H1 (cell line): ENCODE results near the gene TMEM202. TPM values are rescaled to one million over a fixed set of nuclear protein-coding genes. Genes with fewer than 3 reads are reported as not detected.

Source experiments
- CTCF ChIA-PET: fragments of 300-600 bp; sonication (Branson Sonifier 250); formaldehyde crosslinking; loops from one replicate; lab custom pipeline; 2021; ENCODE audit not compliant: partially characterized antibody; lab: Charles Lee
- POLR2A ChIA-PET: fragments of 300-600 bp; sonication (Branson Sonifier 250); formaldehyde crosslinking; loops from one replicate; lab custom pipeline; 2021; ENCODE audit warnings: inconsistent platforms; ENCODE audit not compliant: partially characterized antibody; lab: Charles Lee
- DNase-seq, 2 experiments: peaks; one replicate each; pipeline versions ENCODE4 v3.0.0 to v3.0.0-alpha.2; 2010 to 2022; ENCODE audit warnings: low spot score in 2 of 2, low read depth in 1 of 2, mixed read lengths in 1 of 2
- FAIRE-seq: peaks from 2 replicates; lab custom pipeline; 2011; peaks lifted over from hg19 to GRCh38; lab: Jason Lieb, UNC
- H2AFZ ChIP-seq: 2 replicates; pipeline ENCODE4 v1.8.1; 2012; ENCODE audit warnings: low read length, inconsistent platforms
- H2AK5ac ChIP-seq: 2 replicates; pipeline ENCODE4 v1.6.1; 2013; ENCODE audit warnings: low read depth, low read length
- H2BK120ac ChIP-seq: replicated peaks from 2 replicates; pipeline ENCODE3; 2013; ENCODE audit warnings: low read depth, low read length, inconsistent platforms
- H2BK12ac ChIP-seq: 2 replicates; pipeline ENCODE4 v1.6.1; 2013; ENCODE audit warnings: low read depth, low read length
- H2BK15ac ChIP-seq: 2 replicates; pipeline ENCODE4 v1.6.1; 2013; ENCODE audit warnings: low read length
- H2BK20ac ChIP-seq: 2 replicates; pipeline ENCODE4 v1.6.1; 2013; ENCODE audit warnings: low read length
- H2BK5ac ChIP-seq: 2 replicates; pipeline ENCODE4 v1.6.1; 2013; ENCODE audit warnings: low read depth, low read length
- H3K14ac ChIP-seq: 2 replicates; pipeline ENCODE4 v1.6.1; 2013; ENCODE audit warnings: inconsistent platforms; ENCODE audit not compliant: insufficient read length
- H3K18ac ChIP-seq: 2 replicates; pipeline ENCODE4 v1.6.1; 2013; ENCODE audit warnings: low read length; ENCODE audit errors: extremely low read depth
- H3K23ac ChIP-seq: 2 replicates; pipeline ENCODE4 v1.6.1; 2013; ENCODE audit warnings: inconsistent platforms; ENCODE audit not compliant: insufficient read length
- H3K23me2 ChIP-seq: 2 replicates; pipeline ENCODE4 v1.6.1; 2013; ENCODE audit warnings: low read depth, low read length
- H3K27ac ChIP-seq: 2 replicates; pipeline ENCODE4 v1.6.1; 2011; ENCODE audit warnings: low read depth, low read length, inconsistent platforms
- H3K27me3 ChIP-seq, 4 experiments: replicated peaks in 1 of 4; 1 replicate in 1 of 4; 2 replicates in 3 of 4; pipeline versions ENCODE4 v1.6.1 to v1.8.1; 2011 to 2013; ENCODE audit warnings: low read length in 3 of 4, mild to moderate bottlenecking in 3 of 4, inconsistent platforms in 2 of 4, mixed read lengths in 2 of 4, moderate library complexity in 1 of 4; ENCODE audit not compliant: control insufficient read depth in 3 of 4, insufficient read depth in 3 of 4; ENCODE audit errors: extremely low read depth in 1 of 4
- H3K36me3 ChIP-seq, 4 experiments: 2 replicates each; pipeline versions ENCODE4 v1.6.1 to v1.8.1; 2011 to 2013; ENCODE audit warnings: mild to moderate bottlenecking in 4 of 4, low read length in 3 of 4, moderate library complexity in 2 of 4, control low read depth in 1 of 4, inconsistent platforms in 1 of 4; ENCODE audit not compliant: insufficient read depth in 4 of 4, control insufficient read depth in 2 of 4
- H3K4ac ChIP-seq: replicated peaks from 2 replicates; pipeline ENCODE3; 2013; ENCODE audit warnings: low read length, low read depth, mixed read lengths, inconsistent platforms; ENCODE audit not compliant: insufficient read length
- H3K4me1 ChIP-seq, 4 experiments: replicated peaks in 1 of 4; 1 replicate in 1 of 4; 2 replicates in 3 of 4; pipeline versions ENCODE4 v1.6.1 to v1.8.1; 2011 to 2013; ENCODE audit warnings: low read length in 3 of 4, inconsistent platforms in 2 of 4, mixed read lengths in 1 of 4; ENCODE audit not compliant: insufficient read depth in 4 of 4, control insufficient read depth in 3 of 4
- H3K4me2 ChIP-seq, 2 experiments: 2 replicates each; pipeline versions ENCODE4 v1.6.1 to v1.8.1; 2011 to 2013; ENCODE audit warnings: low read depth in 2 of 2, low read length in 2 of 2, control low read depth in 1 of 2, inconsistent platforms in 1 of 2, mild to moderate bottlenecking in 1 of 2; ENCODE audit not compliant: insufficient read depth in 1 of 2
- H3K4me3 ChIP-seq, 4 experiments: fragments of 200-600, 300-600 bp in 1 of 4; sonication (generic), shearing (Covaris generic), sonication (Bioruptor Twin) in 1 of 4; 2 replicates each; pipeline versions ENCODE4 v1.5.1 to v1.8.1; 2011 to 2016; ENCODE audit warnings: low read length in 4 of 4, low read depth in 3 of 4, control low read depth in 2 of 4, inconsistent platforms in 2 of 4, mild to moderate bottlenecking in 2 of 4, mixed read lengths in 1 of 4, moderate library complexity in 1 of 4; ENCODE audit not compliant: insufficient read depth in 2 of 4; ENCODE audit errors: extremely low read depth in 1 of 4
- H3K56ac ChIP-seq: replicated peaks from 2 replicates; pipeline ENCODE3; 2013; ENCODE audit warnings: low read depth, mild to moderate bottlenecking, mixed read lengths, low read length, inconsistent platforms; ENCODE audit not compliant: insufficient read length
- H3K79me1 ChIP-seq: 2 replicates; pipeline ENCODE4 v1.6.1; 2013; ENCODE audit warnings: low read depth, low read length, control low read depth
- H3K79me2 ChIP-seq, 2 experiments: 2 replicates each; pipeline versions ENCODE4 v1.6.1 to v1.8.1; 2012 to 2013; ENCODE audit warnings: low read length in 2 of 2, mild to moderate bottlenecking in 2 of 2, inconsistent platforms in 1 of 2; ENCODE audit not compliant: insufficient read depth in 2 of 2, control insufficient read depth in 1 of 2
- H3K9ac ChIP-seq, 4 experiments: replicated peaks in 1 of 4; 1 replicate in 1 of 4; 2 replicates in 3 of 4; pipeline versions ENCODE4 v1.6.1 to v1.8.1; 2011 to 2013; ENCODE audit warnings: low read depth in 3 of 4, low read length in 3 of 4, control low read depth in 2 of 4, mild to moderate bottlenecking in 2 of 4, moderate library complexity in 2 of 4, inconsistent platforms in 1 of 4; ENCODE audit errors: extremely low read depth in 1 of 4
- H3K9me3 ChIP-seq, 2 experiments: 2 replicates each; pipeline versions ENCODE4 v1.6.1 to v1.8.1; 2012 to 2013; ENCODE audit warnings: mild to moderate bottlenecking in 2 of 2, moderate library complexity in 2 of 2, control low read depth in 1 of 2, inconsistent platforms in 1 of 2, low read depth in 1 of 2, low read length in 1 of 2, mixed read lengths in 1 of 2; ENCODE audit not compliant: insufficient read depth in 2 of 2
- H4K20me1 ChIP-seq, 2 experiments: replicated peaks in 1 of 2; 2 replicates each; pipeline versions ENCODE3 to v1.8.1; 2011 to 2013; ENCODE audit warnings: inconsistent platforms in 2 of 2, low read length in 2 of 2, mild to moderate bottlenecking in 1 of 2; ENCODE audit not compliant: insufficient read depth in 2 of 2, control insufficient read depth in 1 of 2
- H4K5ac ChIP-seq: 2 replicates; pipeline ENCODE4 v1.6.1; 2013; ENCODE audit warnings: low read length, low read depth, mixed read lengths, inconsistent platforms; ENCODE audit not compliant: insufficient read length
- H4K8ac ChIP-seq: 2 replicates; pipeline ENCODE4 v1.8.0; 2013; ENCODE audit warnings: mild to moderate bottlenecking, moderate library complexity, low read length, inconsistent platforms; ENCODE audit not compliant: insufficient read depth; ENCODE audit errors: extremely low read depth
- H4K91ac ChIP-seq: replicated peaks from 2 replicates; pipeline ENCODE3; 2013; ENCODE audit warnings: low read length, mixed read lengths, inconsistent platforms; ENCODE audit not compliant: insufficient read length
- BRCA1 ChIP-seq: IDR thresholded peaks from 2 replicates; pipeline ENCODE4 v1.6.1; 2012; ENCODE audit warnings: low read depth, low read length, improper control_type of control experiment
- CREB1 ChIP-seq: IDR thresholded peaks from 2 replicates; pipeline ENCODE4 v1.6.1; 2012; ENCODE audit warnings: inconsistent platforms
- CTBP2 ChIP-seq: IDR thresholded peaks from 2 replicates; pipeline ENCODE4 v1.7.0; 2011; ENCODE audit warnings: borderline replicate concordance, mild to moderate bottlenecking, moderate library complexity, mixed read lengths, low read length; ENCODE audit not compliant: insufficient read depth, insufficient read length
- FOSL1 ChIP-seq: IDR thresholded peaks from 2 replicates; pipeline ENCODE4 v1.6.1; 2011; ENCODE audit warnings: mild to moderate bottlenecking, low read depth, low read length, moderate library complexity; ENCODE audit not compliant: insufficient read depth
- KDM1A ChIP-seq: fragments of 200-600, 300-600 bp; sonication (generic); IDR thresholded peaks from 2 replicates; pipeline ENCODE4 v1.7.1; 2016; ENCODE audit warnings: mild to moderate bottlenecking, low read length, borderline replicate concordance
- KDM5A ChIP-seq: fragments of 200-600 bp; IDR thresholded peaks from 2 replicates; pipeline ENCODE4 v1.7.1; 2012; ENCODE audit warnings: mild to moderate bottlenecking, low read length, inconsistent platforms, mixed read lengths
- NANOG ChIP-seq: IDR thresholded peaks from 2 replicates; pipeline ENCODE4 v1.6.1; 2011; ENCODE audit warnings: low read length, low read depth, mild to moderate bottlenecking, inconsistent platforms; ENCODE audit not compliant: insufficient read depth, poor library complexity, severe bottlenecking
- PHF8 ChIP-seq: fragments of 200-600 bp; sonication (generic); conservative IDR thresholded peaks from 2 replicates; pipeline ENCODE4 v1.7.1; 2012; ENCODE audit warnings: low read depth, mild to moderate bottlenecking, inconsistent platforms, low read length, moderate library complexity
- RFX5 ChIP-seq: IDR thresholded peaks from 2 replicates; pipeline ENCODE4 v1.6.1; 2011; ENCODE audit warnings: low read depth, low read length, improper control_type of control experiment, borderline replicate concordance
- SUZ12 ChIP-seq: fragments of 200-600 bp; sonication (generic); IDR thresholded peaks from 2 replicates; pipeline ENCODE4 v1.6.1; 2012; ENCODE audit warnings: mild to moderate bottlenecking, inconsistent platforms, low read length, moderate library complexity, mixed read lengths
- ZNF274 ChIP-seq: IDR thresholded peaks from 2 replicates; pipeline ENCODE4 v1.7.0; 2012; ENCODE audit warnings: low read length, borderline replicate concordance; ENCODE audit errors: extremely low read depth
- WGBS, 2 experiments: shearing (Covaris generic) in 1 of 2; methylation state at CpG; one replicate each; pipeline versions ENCODE4 v1.1.6 to v1.1.7; 2013 to 2015; ENCODE audit warnings: low lambda C conversion rate in 2 of 2, mixed read lengths in 2 of 2, inconsistent platforms in 1 of 2, low coverage in 1 of 2, missing lambda C conversion rate in 1 of 2; ENCODE audit not compliant: insufficient replicate concordance in 2 of 2, insufficient coverage in 1 of 2, insufficient read length in 1 of 2; ENCODE audit errors: extremely low coverage in 1 of 2, missing lambda C conversion rate in 1 of 2; 5-methylcytosine and 5-hydroxymethylcytosine counted together
- polyA plus RNA-seq, 7 experiments: library from polyadenylated mRNA; depleted of rRNA in 3 of 7; stranded (reverse) in 5 of 7; unstranded in 2 of 7; fragments of >200 nt in 5 of 7; fragments of 200-250 nt in 2 of 7; gene quantifications; 1 replicate in 5 of 7; 2 replicates in 1 of 7; 4 replicates in 1 of 7; pipeline versions ENCODE4 v1.2.1 to v1.2.3, GENCODE V29; 2011 to 2013; ENCODE audit warnings: missing spikeins in 2 of 7, mixed read lengths in 2 of 7
- total RNA-seq: library from RNA; stranded (reverse); fragmentation: NEBNext Ultra II Directional; extraction: Animal tissue kit (Norgen Biotek cat#: 25700); gene quantifications from 2 replicates; pipeline ENCODE4 v1.2.1, GENCODE V29; 2021
- TF ChIP-seq, protein P1 (sequence below): IDR thresholded peaks from 2 replicates; pipeline ENCODE4 v1.6.1; 2012; ENCODE audit warnings: inconsistent platforms

TMEM202 gene
- total and polyA plus RNA-seq, 2 of the 8 experiments (the other 6 are each of a cell fraction or from before 2014, with no cell fraction given) = not detected

DNA sequence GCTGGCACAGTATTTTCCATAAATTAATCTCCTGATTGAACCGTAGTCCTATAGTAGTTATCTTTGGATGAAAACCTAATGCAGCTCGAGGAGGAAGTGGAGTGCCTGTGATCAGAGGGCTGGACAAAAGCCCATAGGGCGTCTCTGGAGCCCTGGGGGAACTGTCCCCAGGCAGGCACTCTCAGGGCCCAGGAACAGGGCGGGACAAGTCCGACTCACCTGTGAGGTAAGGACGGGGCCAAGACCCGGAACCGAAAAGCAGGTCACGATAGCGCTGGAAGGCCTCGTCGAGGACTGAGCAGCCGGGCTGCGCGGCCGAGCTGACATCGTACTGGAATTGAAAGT, 22.6 kb upstream of the TMEM202 start:
- no peak for DNase-seq
- H4K91ac ChIP-seq = no peak overlapping the region
- H3K79me1 ChIP-seq = peaks cover 5% of the 10 kb centered on the region; the same call in 1 of the 2 replicates
- H3K4me2 ChIP-seq = peak overlapping the region; percentile 64 to 94
- no peak overlapping the region for H3K23ac ChIP-seq
- H4K8ac ChIP-seq = peak overlapping the region; percentile 99; the same call in 1 of the 2 replicates
- H3K18ac ChIP-seq = no peak overlapping the region
- H3K4me3 ChIP-seq = peak overlapping the region; percentile 84 to 99 (median 91)
- H3K27ac ChIP-seq = peak overlapping the region; percentile 66
- no peak overlapping the region for H2BK120ac ChIP-seq
- no peak overlapping the region for H3K4ac ChIP-seq
- peak overlapping the region; percentile 77; the same call in 1 of the 2 replicates for H2AFZ ChIP-seq
- POLR2A ChIA-PET = interaction anchor here (0.6 to 3.5 kb wide), 10 partner anchors 8 to 229 kb away, joined by 3 to 12 read pairs (median 5); no protein-coding TSS in a partner anchor
- H3K27me3 ChIP-seq = no peaks in the 10 kb centered on the region
- no peaks in the 10 kb centered on the region for H3K9me3 ChIP-seq
- H3K36me3 ChIP-seq = peaks cover 0 to under 1% (median 0%) of the 10 kb centered on the region in 4 experiments; a peak in 2 of 8 replicates
- H3K4me1 ChIP-seq = peaks cover 0 to 4% (median 0%) of the 10 kb centered on the region in 4 experiments; a peak in 2 of 7 replicates
- no peak overlapping the region for H2BK20ac ChIP-seq
- 3% methylated on average over 17 of the region's 17 CpGs; no CpG with 5 or more reads in 1 of the 2 experiments for WGBS, 2 experiments
- no peak overlapping the region for H2BK15ac ChIP-seq
- H2BK5ac ChIP-seq = peak overlapping the region; percentile 54; the same call in 1 of the 2 replicates
- CTCF ChIA-PET = interaction anchor here (0.6 to 1.4 kb wide), 5 partner anchors 10 to 597 kb away, joined by 3 to 4 read pairs (median 3); no protein-coding TSS in a partner anchor
- peaks cover 0 to 35% of the 10 kb centered on the region in 2 experiments; a peak in 2 of 4 replicates for H3K79me2 ChIP-seq
- no peak overlapping the region for H3K14ac ChIP-seq
- no peak overlapping the region for H2BK12ac ChIP-seq
- H3K23me2 ChIP-seq = peaks cover 11% of the 10 kb centered on the region; the same call in 1 of the 2 replicates
- FAIRE-seq = no peak
- H3K9ac ChIP-seq = peak overlapping the region; percentile 65 to 88 (median 76)
- no peak overlapping the region for H2AK5ac ChIP-seq
- no peaks in the 10 kb centered on the region for H4K20me1 ChIP-seq
- H3K56ac ChIP-seq = no peak overlapping the region
- peak overlapping the region; percentile 67 for H4K5ac ChIP-seq
- TF ChIP-seq PHF8 (no peak; the same call in 1 of the 2 replicates), BRCA1 (no peak), CREB1 (no peak), KDM1A (no peak), NANOG (no peak), CTBP2 (no peak), RFX5 (no peak), FOSL1 (no peak), KDM5A (no peak), ZNF274 (no peak), SUZ12 (no peak)
- TF ChIP-seq, protein P1, sequence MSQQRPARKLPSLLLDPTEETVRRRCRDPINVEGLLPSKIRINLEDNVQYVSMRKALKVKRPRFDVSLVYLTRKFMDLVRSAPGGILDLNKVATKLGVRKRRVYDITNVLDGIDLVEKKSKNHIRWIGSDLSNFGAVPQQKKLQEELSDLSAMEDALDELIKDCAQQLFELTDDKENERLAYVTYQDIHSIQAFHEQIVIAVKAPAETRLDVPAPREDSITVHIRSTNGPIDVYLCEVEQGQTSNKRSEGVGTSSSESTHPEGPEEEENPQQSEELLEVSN = no peak
